Esophagus squamous epithelium (tissue), 4 donors: Measurements from ENCODE around the gene LOXL4.

Experiments
- POLR2A ChIP-seq, 4 donors: fragments of 450-650 bp; IDR thresholded peaks; one replicate each; pipeline ENCODE4 v1.6.1; 2017; ENCODE audit warnings: antibody characterized with exemption in 4 of 4, mild to moderate bottlenecking in 4 of 4, moderate library complexity in 3 of 4
- TF ChIP-seq, protein P1 (sequence below), 6 experiments: fragments of 450-650 bp in 4 of 6; fragments of 200-600 bp in 2 of 6; sonication (generic) in 2 of 6; IDR thresholded peaks; one replicate each; pipeline ENCODE4 v1.5.1; 2016 to 2019; ENCODE audit warnings: antibody characterized with exemption in 6 of 6, mild to moderate bottlenecking in 4 of 6, moderate library complexity in 4 of 6

DNA sequence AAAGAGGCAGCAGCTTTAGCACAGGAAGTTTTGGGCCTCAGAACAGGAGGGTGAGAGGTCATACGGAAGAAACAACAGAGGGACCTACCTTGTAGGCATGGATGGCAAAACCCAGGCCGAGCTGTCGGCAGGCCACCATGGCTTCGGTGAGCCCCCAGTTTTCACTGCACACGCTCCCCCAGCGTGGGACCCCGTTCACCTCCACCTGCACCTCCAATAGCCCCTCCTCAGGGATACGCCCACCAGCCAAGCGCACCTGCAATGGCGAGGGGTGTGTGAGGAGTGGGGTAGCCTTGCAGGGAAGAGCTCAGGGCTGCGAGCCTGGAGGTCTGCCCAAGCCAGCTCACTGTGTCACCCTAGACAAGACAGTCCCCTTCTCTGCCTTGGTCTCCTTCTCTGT, 11.3 kb downstream of the LOXL4 start:
- no peak for TF ChIP-seq POLR2A (IDR thresholded peaks at IDR 0.05)
- TF ChIP-seq, protein P1, sequence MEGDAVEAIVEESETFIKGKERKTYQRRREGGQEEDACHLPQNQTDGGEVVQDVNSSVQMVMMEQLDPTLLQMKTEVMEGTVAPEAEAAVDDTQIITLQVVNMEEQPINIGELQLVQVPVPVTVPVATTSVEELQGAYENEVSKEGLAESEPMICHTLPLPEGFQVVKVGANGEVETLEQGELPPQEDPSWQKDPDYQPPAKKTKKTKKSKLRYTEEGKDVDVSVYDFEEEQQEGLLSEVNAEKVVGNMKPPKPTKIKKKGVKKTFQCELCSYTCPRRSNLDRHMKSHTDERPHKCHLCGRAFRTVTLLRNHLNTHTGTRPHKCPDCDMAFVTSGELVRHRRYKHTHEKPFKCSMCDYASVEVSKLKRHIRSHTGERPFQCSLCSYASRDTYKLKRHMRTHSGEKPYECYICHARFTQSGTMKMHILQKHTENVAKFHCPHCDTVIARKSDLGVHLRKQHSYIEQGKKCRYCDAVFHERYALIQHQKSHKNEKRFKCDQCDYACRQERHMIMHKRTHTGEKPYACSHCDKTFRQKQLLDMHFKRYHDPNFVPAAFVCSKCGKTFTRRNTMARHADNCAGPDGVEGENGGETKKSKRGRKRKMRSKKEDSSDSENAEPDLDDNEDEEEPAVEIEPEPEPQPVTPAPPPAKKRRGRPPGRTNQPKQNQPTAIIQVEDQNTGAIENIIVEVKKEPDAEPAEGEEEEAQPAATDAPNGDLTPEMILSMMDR (IDR thresholded peaks at IDR 0.05): no peak
